Stimulated activated CD4-positive, alpha-beta T cell treated with anti-CD3 and anti-CD28 coated beads, TNF-alpha, amount 100 ng/mL, for 48 hours (primary cell): ENCODE measurements around the gene EML6.
"Not testable (repeated sequence)": the region's sequence is repeated elsewhere in the genome, so short reads cannot be mapped to it uniquely, and the experiment has no call there.

ENCODE experiments used
- DNase-seq, 3 donors: peaks; one replicate each; pipeline ENCODE4 v3.0.0-alpha.2; 2020; ENCODE audit warnings: low read depth in 3 of 3

EML6 gene

GRCh38 chr2:54965425-54965824, 242.0 kb downstream of the EML6 start:
- DNase-seq = no peak

DNA sequence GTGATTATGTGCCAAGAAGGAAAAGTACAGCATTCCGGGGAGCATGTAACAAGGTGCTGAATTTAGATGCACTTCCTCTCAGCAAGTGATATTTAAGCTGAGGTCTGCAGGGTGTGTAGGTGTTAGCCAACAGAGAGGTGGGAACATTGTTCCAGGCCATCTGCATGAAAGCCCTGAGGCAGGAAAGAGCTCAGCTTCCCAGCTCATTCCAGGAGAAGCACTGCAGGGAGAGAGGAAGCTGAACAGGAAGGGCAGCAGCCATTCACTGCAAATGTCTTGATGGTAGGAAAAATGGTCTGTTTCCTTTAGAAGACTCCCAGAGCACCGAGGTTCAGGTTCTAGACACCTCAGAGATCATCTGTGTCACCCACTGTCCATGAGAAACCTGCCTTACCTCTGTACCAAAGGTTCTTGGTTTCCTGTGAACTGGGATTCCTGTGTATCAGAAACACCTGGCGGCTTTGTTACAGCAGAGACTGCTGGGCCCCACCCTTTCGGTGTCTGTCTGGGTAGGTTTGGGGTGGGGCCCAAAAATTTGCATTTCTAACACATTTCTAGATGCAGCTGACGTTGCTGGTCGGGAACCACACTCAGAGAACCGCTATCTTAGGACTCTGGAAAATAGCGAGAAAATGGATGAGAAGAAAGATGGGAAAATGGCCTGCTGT, 242.8 kb downstream of the EML6 start:
- no peak for DNase-seq

- DNase-seq = no peak
Measured at GRCh38 chr2:54966837-54967236, 243.4 kb downstream of the EML6 start.

- no peak for DNase-seq
Measured at GRCh38 chr2:54967269-54967668, 243.8 kb downstream of the EML6 start.

DNA sequence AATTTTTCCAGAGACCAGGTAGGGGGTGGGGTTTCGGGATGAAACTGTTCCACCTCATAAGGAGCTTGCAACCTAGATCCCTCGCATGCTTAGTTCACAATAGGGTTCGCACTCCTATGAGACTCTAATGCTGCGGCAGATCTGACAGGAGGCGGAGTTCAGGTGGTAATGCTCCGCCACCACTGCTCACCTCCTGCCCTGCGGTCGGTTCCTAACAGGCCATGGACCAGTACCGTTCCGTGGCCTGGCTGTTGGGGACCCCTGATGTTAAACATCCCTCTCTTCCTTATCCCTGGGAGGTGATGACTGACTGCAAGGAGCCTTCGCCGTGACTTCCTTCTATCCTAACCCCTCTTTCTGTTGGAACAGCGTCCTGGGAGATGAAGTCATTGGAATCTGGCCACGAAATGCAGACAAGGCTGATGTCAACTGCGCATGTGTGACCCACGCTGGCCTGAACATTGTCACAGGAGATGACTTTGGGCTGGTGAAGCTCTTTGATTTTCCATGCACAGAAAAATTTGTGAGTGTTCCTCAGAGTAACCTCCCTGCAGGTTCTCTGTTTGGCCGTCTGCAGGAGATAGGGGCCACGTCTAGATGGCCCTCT, 244.4 kb downstream of the EML6 start:
- DNase-seq = no peak

- no peak for DNase-seq
Measured at GRCh38 chr2:54968561-54969218, 245.2 kb downstream of the EML6 start.

DNA sequence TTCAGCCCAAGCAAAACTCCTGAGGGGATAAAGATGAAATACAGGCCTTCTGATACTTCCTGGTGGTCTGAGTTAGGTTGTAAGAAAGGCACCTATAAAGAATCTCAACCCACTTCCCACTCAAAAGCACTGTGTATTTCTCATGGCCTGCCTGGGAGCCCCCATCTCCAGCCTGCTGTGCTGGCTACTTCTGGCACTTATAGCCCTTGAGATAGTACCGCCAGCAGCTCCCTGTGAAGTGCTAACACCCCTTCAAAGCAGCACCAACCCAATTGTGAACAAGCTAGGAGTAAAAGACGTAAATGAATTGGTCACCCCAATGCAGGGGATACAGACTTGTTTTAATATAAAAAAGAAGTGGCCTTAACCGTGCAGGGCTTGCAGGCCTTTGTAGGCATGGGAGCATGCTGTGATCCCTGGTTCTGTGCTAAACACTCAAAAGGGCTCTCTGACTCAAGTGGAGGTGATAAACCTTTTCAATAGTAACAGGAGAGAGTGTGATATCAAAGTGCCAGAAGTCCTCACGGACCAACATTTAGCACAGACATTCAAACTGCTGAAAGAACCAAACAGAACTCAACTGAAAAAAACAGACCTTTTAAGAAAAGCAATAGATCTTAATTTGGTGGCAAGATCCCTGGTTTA, 246.0 kb downstream of the EML6 start:
- no peak for DNase-seq

DNA sequence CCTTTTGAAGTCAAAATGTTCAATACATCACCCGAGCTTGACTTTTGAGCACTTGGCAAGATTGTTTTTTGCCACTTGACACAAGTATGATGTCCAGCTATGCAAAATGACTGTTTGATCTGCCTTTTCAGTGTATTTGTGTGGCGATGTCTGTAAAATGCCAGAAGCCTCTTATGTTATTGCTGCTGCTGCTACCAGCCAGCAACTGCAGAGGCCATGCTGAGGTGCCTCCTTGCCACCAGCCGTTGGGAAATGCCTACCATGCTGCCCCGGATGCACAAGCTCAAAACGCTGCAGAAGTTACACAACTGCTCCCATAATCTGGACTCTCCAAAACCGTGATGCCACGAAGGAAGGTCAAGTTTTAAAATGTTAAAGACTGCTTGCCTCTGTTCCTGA, 246.5 kb downstream of the EML6 start:
- DNase-seq = no peak

DNA sequence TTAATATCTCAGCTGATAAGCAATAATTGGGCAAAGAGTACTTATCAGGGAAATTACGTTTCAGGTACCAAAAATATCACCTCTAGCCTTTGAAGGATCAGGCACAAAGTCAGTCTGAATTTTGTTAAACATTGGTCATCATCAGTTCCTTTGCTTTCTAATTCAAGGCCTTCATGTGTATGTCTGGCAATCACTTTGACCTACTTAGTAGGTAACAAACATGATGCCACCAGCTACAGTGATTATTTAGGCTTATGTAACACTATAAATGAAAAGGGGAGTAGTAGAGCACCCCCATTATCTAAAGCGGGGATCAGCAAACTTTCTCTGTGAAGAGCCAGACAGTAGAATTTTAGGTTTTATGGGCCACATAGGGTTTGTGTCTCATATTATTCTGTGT, 251.7 kb downstream of the EML6 start:
- no peak for DNase-seq

DNA sequence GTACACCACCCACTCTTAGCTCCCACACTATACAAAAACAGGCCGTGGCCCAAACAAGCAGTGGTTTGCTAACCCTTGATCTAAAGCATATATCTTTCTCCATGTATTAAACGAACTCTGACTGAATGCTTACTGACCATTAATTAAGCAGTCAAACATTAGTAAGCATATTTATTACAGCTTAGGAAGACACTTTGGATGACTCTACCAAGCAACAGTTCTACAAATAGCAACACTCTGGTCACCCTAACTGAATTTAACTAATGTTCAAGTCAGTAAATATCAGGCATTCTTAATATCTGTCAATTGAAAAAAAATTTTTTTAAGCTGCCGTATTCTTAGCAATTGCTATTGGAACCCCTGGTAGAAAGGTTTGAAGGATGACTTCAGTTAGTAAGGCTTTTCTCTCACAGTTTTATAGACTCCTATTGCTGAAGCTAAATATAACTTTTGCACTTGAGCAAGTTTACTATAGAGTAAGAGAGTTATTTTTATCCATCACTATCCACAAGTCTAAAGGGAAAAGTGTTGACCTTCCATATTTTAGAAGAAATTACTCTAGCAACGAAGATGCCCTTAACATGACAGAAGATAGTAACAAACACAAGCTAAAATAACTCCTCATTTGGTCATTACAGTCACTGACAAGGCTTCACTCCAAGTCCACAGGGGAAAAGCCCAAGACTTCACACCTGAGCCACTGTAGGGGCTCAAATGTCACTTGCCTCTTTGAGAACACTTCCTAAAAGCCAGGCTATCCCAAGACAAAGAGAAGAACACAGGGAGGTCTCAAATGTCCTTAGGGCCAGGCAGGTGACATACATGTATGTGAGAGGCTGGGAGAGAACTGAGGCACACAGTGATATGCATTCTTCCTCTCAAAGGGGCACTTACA, 252.4 kb downstream of the EML6 start:
- DNase-seq = no peak

GRCh38 chr2:54977149-54977548, 253.7 kb downstream of the EML6 start:
- no peak for DNase-seq

GRCh38 chr2:54979321-54980044, 256.0 kb downstream of the EML6 start:
- no peak for DNase-seq

DNA sequence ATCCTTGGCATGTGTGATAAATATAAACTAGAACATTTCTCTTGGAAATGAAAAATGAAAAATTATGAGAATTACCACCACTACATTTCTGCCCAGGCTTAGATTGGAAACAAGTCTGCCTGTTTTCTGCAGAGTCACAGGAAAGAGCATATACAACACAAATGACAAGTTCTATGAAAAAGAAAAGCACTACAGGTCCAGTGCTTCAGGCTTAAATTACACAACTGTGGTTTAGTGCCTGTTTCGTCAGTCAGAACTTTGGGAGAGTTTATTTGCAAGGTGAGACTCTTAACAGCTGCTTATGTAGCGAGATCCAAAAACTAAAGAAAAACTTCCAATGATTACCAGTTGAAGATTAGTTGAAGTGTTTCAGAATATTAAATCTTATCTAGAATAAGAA, 257.9 kb downstream of the EML6 start:
- DNase-seq = no peak

DNA sequence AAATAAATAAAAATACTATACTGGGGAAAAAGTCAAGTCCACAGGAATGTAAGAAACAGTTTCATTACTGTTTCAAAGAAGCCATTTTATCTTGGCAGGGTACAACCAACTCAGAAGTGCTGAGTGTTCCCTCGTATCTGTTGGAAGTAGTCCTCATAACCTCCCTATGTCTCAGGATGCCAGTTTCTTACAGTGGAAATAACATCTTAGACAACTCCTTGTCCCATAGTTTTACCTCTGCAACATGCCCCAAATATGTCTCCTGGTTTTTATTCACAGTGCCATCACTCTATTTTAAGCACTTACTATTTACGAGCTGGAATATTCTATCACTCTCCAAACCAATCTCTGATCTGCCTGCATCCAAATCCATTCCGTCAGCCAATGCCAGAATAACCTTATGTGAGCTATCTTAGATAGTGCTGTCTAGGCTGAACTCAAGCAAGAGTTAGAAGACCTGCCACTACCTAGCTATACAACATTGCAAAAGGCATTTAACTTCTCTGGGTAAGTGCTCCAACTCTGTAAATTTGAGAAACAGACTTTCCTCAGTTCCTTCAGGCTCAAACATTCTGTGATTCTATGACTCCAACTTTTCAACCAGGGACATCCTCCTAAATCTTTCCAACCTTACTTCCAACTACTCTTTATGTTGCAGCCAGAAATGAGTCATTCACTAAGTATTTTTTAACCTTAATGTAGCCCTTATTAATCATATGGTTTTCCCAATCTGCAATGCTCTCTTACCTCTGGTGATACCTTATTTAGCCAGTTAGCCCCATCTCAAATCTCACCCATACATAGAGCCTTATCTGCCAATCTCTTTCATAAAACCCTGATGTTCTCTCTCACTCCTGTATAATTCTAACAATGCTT, 260.1 kb downstream of the EML6 start:
- no peak for DNase-seq

DNA sequence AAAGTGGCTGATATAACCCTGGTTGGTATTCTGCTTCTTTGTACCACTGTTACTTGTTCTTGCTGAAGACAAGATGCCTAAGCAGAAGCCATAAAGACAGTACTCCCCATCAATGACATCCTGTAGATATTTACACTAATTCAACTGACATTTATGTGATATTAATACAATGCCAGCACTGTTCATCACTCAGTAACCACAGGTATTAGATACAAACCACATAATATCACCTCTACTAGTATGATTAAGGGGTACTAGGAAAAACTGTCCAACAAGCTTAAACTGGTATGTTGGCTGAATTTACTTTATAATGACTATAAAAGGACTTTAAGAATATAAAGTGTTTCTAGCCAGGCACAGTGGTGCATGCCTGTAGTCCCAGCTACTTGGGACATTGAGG, 261.0 kb downstream of the EML6 start:
- no peak for DNase-seq

- no peak for DNase-seq
Measured at GRCh38 chr2:54986264-54986663, 262.8 kb downstream of the EML6 start.

- no peak for DNase-seq
Measured at GRCh38 chr2:54988612-54989011, 265.1 kb downstream of the EML6 start.

DNA sequence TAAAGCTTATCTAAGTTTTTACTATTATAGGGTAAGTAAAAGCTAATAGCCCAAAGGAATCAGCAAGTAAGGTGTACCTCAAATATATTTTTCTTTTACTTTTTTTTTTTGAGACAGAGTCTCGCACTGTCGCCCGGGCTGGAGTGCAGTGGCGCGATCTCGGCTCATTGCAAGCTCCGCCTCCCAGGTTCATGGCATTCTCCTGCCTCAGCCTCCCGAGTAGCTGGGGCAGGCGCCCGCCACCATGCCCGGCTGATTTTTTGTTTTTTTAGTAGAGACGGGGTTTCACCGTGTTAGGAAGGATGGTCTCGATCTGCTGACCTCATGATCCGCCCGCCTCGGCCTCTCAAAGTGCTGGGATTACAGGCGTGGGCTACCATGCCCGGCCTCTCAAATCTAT, 267.2 kb downstream of the EML6 start:
- not testable (repeated sequence) for DNase-seq

DNA sequence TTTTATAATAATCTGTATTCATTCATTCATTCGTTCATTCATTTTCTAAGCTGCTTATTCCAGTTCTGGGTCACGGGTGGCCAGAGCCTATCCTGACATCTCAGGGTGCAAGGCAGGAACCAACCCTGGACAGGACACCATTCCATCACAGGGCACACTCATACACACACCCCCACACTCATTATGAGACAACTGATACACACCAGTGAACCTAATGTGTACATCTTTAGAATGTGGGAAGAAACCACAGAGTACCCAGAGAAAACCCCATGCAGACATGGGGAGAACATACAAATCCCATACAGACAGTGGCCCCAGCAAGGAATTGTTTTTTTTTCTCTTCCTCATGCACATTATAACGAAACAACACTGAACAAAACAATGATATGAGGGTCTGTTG, 272.1 kb downstream of the EML6 start:
- no peak for DNase-seq

GRCh38 chr2:54997826-54998225, 274.4 kb downstream of the EML6 start:
- DNase-seq = no peak
